Peyer's patch (tissue), 4 donors: ENCODE results near the gene TSTD2.

Source experiments
- POLR2A ChIP-seq, 2 donors: fragments of 450-650 bp; IDR thresholded peaks; one replicate each; pipeline ENCODE4 v1.5.1; 2017; ENCODE audit warnings: antibody characterized with exemption in 2 of 2, mild to moderate bottlenecking in 2 of 2, moderate library complexity in 2 of 2
- TF ChIP-seq, protein P1 (sequence below), 6 experiments: fragments of 450-650 bp in 4 of 6; fragments of 200-600 bp in 2 of 6; sonication (generic) in 1 of 6; IDR thresholded peaks; one replicate each; pipeline ENCODE4 v1.5.1; 2017 to 2019; ENCODE audit warnings: antibody characterized with exemption in 6 of 6, mild to moderate bottlenecking in 3 of 6, moderate library complexity in 1 of 6

DNA sequence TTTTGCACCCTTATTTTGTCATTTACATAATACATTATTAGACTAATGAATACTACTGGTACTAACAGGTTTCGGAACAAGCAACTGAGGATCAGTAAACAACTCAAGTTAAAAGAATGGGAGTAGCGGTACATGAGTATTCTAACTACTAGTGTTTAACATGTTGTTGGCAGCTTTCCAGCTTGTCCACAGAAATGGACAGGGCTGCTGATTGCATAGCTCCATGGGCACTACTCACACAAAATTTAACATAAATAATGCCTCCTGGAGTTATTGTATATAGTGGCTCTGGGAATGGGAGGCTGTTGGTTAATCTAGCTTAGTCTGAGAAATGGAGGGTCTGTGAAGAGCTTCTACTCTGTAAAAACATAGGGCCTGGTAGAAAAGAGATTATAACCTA is 7.2 kb upstream of the TSTD2 start:
- TF ChIP-seq, protein P1, sequence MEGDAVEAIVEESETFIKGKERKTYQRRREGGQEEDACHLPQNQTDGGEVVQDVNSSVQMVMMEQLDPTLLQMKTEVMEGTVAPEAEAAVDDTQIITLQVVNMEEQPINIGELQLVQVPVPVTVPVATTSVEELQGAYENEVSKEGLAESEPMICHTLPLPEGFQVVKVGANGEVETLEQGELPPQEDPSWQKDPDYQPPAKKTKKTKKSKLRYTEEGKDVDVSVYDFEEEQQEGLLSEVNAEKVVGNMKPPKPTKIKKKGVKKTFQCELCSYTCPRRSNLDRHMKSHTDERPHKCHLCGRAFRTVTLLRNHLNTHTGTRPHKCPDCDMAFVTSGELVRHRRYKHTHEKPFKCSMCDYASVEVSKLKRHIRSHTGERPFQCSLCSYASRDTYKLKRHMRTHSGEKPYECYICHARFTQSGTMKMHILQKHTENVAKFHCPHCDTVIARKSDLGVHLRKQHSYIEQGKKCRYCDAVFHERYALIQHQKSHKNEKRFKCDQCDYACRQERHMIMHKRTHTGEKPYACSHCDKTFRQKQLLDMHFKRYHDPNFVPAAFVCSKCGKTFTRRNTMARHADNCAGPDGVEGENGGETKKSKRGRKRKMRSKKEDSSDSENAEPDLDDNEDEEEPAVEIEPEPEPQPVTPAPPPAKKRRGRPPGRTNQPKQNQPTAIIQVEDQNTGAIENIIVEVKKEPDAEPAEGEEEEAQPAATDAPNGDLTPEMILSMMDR (IDR thresholded peaks at IDR 0.05): no peak
- no peak for TF ChIP-seq POLR2A (IDR thresholded peaks at IDR 0.05)
